GM10847 (cell line): ENCODE measurements around the gene TYRP1.

Experiments
- POLR2A ChIP-seq: IDR thresholded peaks from 2 replicates; pipeline ENCODE4 v1.6.1; 2011; ENCODE audit not compliant: insufficient read length; ENCODE audit errors: extremely low read depth

TYRP1 gene

GRCh38 chr9:12748954-12749353 is 55.8 kb downstream of the TYRP1 start:
- no peak for TF ChIP-seq POLR2A

- no peak for TF ChIP-seq POLR2A
These were observed 60.7 kb downstream of the TYRP1 start for GRCh38 chr9:12753931-12754330.

- no peak for TF ChIP-seq POLR2A
These were observed 66.6 kb downstream of the TYRP1 start for GRCh38 chr9:12759761-12760160.
